ENCODE data around the gene DDX24. TPM values are rescaled to one million over a fixed set of nuclear protein-coding genes. Genes with fewer than 3 reads are reported as not detected.
"Not testable (repeated sequence)": the region's sequence is repeated elsewhere in the genome, so short reads cannot be mapped to it uniquely, and the experiment has no call there.

The DDX24 gene
- total RNA-seq, 1 experiment from 2014 or later: 187 TPM

DNA sequence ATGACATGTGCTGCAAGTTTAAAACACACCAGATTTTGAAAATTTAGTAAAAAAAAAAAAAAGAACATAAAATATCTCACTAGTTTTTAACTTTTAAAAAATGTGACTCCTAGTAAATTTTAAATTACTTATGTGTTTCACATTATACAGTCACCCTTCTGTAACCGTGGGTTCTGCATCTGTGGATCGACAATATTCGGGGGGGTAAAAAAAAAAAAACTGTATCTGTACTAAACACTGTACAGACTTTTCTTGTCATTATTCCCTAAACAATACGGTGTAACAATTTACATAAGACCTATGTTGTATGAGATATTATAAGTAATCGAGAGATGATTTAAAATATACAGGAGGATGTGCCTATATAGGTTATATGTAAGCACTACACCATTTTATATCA lies 3.2 kb downstream of the DDX24 start:
- Histone ChIP-seq H3K36me3 (peaks cover 55% of the 10 kb centered on the region), H3K27me3 (no peaks in the 10 kb centered on the region), H3K9me3 (replicated peaks) (peaks cover 20% of the 10 kb centered on the region), H3K4me3 (no peak overlapping the region), H3K4me1 (peaks cover 6% of the 10 kb centered on the region), H3K27ac (no peak overlapping the region)
- no peak for DNase-seq

DNA sequence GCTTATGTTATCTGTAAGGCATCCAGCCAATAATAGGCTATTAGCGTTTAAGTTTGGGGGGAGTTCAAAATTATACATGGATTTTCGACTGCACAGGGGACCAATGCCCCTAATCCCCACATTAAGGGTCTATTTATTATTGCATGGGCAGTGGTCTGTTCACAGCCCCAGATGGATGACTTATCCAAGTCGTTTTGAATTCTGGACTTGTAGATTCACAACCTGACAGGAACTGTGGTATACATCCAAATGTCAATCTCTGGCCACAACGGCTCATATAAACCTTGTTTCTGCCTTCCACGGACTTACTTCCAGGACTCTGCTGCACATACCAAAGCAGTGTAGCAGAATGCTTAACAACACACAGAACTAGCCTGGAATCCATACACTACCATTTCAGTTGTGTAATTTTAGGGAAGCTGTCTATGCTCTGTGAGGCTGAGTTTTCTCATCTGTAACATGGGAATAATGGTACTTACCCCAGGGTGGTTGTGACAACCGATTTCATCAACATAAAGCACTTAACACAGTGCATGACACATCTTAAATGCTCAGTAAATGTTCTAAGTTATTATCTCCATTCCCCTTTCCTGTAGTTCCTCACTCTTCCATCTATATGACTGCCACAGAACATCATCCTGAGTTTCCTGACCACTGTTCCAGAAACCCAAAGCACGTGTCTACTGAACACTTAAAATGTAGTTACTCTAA lies 3.7 kb downstream of the DDX24 start:
- H3K4me3 ChIP-seq: no peak overlapping the region

DNA sequence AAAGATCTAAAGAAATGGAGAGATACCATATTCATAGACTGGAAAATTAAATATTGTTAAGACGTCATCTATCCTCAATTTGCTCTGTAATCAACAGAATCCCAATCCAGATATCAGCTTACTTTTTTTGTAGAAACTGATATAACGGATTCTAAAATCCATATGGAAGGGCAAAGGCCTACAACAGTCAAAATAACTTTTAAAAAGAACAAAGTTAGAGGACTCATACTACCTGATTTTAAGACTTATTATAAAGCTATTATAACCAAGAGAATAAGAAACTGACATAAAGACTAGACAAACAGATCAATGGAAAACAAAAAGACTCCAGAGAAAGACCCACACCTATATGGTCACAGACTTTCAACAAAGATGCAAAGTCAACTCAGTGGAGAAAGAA lies 6.0 kb downstream of the DDX24 start:
- Histone ChIP-seq H3K27me3 (no peaks in the 10 kb centered on the region), H3K27ac (no peak overlapping the region), H3K36me3 (peaks cover 65% of the 10 kb centered on the region), H3K4me1 (peaks cover 6% of the 10 kb centered on the region), H3K4me3 (no peak overlapping the region), H3K9me3 (replicated peaks) (peaks cover 20% of the 10 kb centered on the region)
- no peak for DNase-seq

More for the DNA sequence above, 3.7 kb downstream of the DDX24 start:
- no peaks in the 10 kb centered on the region for H3K27me3 ChIP-seq
- DNase-seq: no peak
- peaks cover 6% of the 10 kb centered on the region for H3K4me1 ChIP-seq
- H3K9me3 ChIP-seq (replicated peaks): peaks cover 20% of the 10 kb centered on the region
- no peak overlapping the region for H3K27ac ChIP-seq
- peaks cover 58% of the 10 kb centered on the region for H3K36me3 ChIP-seq

DNA sequence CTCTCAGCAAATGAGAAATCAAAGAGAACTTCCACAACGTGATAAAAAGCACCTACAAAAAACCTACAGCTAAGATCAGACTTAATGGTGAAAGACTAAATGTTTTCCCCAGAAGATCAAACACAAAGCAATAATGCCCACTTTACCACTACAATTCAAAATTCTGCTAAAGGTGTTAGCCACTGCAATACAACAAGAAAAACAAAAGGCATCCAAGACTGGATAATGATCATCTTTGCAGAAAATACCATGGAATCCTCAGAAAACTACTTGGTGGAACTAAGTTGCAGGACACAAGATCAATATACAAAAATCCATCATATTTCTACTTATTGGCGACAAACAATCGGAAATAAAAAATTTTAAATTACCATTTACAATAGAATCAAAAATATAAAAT lies 6.5 kb downstream of the DDX24 start:
- DNase-seq: no peak
- Histone ChIP-seq H3K27ac (no peak overlapping the region), H3K27me3 (no peaks in the 10 kb centered on the region), H3K4me1 (peaks cover 2% of the 10 kb centered on the region), H3K36me3 (peaks cover 64% of the 10 kb centered on the region), H3K9me3 (replicated peaks) (peaks cover 20% of the 10 kb centered on the region), H3K4me3 (no peak overlapping the region)

DNA sequence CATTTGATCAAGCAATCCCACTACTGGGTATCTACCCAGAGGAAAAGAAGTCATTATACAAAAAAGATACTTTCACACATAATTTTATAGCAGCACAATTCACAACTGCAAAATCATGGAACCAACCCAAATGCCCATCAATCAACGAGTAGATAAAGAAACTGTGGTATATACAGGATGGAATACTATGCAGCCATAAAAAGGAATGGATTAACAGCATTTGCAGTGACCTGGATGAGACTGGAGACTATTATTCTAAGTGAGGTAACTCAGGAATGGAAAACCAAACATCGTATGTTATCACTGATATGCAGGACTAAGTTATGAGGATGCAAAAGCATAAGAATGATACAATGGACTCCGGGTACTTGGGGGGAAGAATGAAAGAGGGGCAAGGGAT lies 8.9 kb downstream of the DDX24 start:
- not testable (repeated sequence) for DNase-seq, H3K27ac ChIP-seq, H3K27me3 ChIP-seq, H3K4me1 ChIP-seq, H3K4me3 ChIP-seq
- H3K9me3 ChIP-seq (replicated peaks): peaks cover 25% of the 10 kb centered on the region
- peaks cover 42% of the 10 kb centered on the region for H3K36me3 ChIP-seq

DNA sequence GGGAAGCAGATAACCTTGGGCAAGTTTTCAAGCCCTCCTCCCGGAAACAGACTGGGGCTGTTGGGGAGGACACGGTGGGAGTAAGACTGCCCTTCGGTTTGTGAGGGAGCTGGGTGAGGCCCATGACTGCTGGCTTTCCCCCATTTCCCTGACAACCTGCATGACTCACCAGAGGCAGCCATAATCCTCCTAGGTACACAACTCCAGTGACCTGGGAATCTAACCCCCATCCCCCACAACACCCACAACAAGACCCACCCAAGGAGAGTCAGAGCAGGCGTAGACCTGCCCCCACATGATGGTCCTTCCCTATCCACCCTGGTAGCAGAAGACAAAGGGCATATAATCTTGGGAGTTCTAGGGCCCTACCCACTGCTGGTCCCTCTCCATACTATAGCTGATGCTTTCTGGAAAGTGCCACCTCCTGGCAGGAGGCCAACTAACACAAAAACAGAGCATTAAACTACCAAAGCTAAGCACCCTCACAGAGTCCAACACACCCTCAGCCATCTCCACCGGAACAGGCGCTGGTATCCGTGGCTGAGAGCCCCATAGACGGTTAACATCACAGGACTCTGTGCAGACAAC lies 14.8 kb downstream of the DDX24 start:
- peaks cover 15% of the 10 kb centered on the region; the same call in 1 of the 2 replicates for H3K36me3 ChIP-seq
- no peaks in the 10 kb centered on the region for H3K27me3 ChIP-seq
- H3K27ac ChIP-seq: no peak overlapping the region
- H3K4me3 ChIP-seq: no peak overlapping the region
- no peaks in the 10 kb centered on the region for H3K4me1 ChIP-seq
- DNase-seq: no peak
- peaks cover 9% of the 10 kb centered on the region for H3K9me3 ChIP-seq (replicated peaks)

DNA sequence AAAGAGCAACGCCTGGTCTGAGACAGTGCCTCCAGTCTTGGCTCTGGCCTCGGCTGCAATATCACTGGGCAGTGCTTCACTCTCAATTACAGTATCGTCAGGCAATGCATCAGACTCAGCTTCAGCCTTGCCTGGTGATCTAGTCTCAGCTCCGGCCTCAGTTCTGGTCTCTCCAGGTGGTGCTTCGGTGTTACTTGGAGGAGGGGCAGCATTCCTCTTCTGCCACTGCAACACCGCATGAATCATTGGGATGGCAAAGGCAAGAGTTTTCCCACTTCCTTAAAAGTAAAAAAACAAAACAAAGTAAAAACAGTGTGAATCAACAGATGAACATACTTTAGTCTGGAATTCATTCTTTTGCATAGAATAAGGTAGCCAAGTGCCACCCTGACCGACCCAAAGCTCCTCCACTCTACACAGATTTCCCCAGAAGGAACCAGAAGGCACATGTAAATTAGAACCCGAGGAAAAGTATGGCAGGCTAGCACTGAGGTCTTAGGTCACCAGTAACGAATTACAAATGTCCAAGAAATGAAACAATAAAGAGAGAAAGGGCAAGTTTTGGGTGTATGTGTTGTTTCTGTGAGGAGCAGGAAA lies 18.6 kb downstream of the DDX24 start:
- Histone ChIP-seq H3K4me3 (no peak overlapping the region), H3K27ac (no peak overlapping the region), H3K9me3 (replicated peaks) (peaks cover 5% of the 10 kb centered on the region), H3K27me3 (no peaks in the 10 kb centered on the region), H3K4me1 (no peaks in the 10 kb centered on the region), H3K36me3 (peaks cover 46% of the 10 kb centered on the region)
- DNase-seq: no peak

DNA sequence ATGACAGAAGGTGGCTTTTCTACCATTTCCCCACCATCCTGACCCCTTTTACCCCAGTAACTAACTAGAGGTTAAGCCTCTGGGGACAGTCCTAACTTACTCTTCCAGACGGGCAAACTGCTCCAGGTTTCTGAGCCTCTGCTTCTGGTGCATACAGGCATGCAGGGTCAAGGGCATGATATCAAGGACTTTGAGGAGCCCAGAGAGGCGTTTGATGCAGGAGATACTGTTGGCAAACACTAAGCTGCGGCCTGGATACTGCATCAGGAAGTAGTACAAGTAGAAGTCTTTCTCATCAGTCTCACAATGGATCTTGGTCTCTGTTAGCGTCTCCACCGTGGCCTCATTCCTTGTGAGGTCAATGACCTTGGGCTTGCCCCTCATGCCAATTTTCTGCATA lies 21.0 kb downstream of the DDX24 start:
- Histone ChIP-seq H3K27ac (no peak overlapping the region), H3K27me3 (no peaks in the 10 kb centered on the region), H3K36me3 (peaks cover 65% of the 10 kb centered on the region), H3K4me3 (no peak overlapping the region), H3K4me1 (no peaks in the 10 kb centered on the region), H3K9me3 (replicated peaks) (no peaks in the 10 kb centered on the region)
- no peak for DNase-seq

DNA sequence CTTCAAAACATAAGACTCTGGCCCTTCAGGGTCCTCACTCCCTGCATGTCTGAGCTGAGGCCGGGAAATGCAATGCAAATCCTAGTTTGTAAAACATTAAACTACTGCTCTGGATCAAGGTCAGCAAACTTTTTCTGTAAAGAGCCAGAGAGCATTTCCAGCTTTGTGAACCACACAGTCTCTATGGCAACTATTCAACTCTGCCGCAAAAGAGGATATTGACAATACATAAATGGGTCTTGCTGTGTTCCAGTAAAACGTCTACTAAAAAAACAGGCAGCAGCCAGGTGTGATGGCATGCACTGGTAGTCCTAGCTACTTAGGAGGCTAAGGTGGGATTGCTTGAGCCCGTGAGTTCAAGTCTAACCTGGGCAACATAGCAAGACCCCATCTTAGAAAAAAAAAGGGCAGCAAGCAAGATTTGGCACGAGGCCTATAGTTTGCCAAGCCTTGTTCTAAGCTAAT lies 22.3 kb downstream of the DDX24 start:
- Histone ChIP-seq H3K4me3 (no peak overlapping the region), H3K9me3 (replicated peaks) (no peaks in the 10 kb centered on the region), H3K27me3 (no peaks in the 10 kb centered on the region), H3K36me3 (peaks cover 75% of the 10 kb centered on the region), H3K27ac (no peak overlapping the region), H3K4me1 (no peaks in the 10 kb centered on the region)
- no peak for DNase-seq

DNA sequence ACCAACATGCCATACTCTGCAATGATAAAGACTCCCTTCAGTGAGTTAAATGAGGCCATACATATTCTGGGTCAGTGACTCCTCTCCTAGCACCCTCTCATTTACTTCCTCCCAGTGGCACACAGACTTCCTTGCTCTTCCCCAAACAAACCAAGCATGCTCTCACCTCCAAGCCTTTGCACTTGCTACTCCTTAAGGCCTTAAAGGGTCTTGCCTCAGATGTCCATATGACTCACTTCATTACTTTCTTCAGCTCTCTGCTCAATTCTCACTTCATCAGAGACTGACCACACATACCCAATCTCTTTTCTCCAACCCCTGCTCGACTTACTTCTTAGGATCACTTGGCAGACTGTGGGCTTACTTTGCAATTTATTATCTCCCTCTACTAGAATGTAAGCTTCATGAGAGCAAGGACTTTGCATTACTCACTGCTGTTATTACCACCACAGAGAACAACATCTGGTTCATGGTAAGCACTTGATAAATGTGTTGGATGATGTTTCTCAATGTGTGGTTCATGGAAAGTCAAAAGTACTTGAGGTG lies 22.8 kb downstream of the DDX24 start:
- Histone ChIP-seq H3K27me3 (no peaks in the 10 kb centered on the region), H3K4me1 (no peaks in the 10 kb centered on the region), H3K36me3 (peaks cover 78% of the 10 kb centered on the region), H3K9me3 (replicated peaks) (no peaks in the 10 kb centered on the region), H3K27ac (no peak overlapping the region), H3K4me3 (no peak overlapping the region)
- DNase-seq: no peak

DNA sequence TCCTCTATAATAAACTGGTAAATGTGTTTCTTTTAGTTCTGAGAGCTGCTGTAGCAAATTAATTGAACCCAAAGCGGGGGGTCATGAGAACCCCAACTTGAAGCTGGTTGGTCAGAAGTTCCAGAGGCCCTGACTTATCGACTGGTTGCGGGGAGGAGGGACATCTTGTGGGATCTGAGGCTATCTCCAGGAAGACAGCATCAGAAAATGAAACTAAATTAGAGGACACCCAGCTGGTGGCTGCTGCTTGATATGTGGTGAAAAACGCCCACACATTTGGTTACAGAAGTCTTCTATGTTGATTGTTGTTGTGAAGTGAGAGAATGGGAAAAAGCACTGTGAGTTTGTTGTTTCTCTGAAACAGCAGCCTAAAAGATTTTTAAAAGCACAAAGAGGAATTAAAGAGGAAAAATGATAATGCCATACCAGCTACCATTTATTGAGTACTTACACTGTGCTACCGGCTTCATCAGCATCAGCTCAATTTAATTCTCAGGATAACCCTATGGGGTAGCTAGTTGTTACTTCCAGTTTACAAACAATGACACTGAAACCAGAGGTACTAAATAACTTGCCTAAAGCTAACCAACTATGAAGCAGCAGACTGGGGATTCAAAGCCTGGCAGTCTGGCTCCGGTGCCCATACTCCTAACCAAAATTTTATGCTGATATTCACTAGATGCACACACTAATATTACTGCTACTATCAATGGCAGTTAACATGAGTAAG lies 24.3 kb downstream of the DDX24 start:
- Histone ChIP-seq H3K4me1 (no peaks in the 10 kb centered on the region), H3K27me3 (no peaks in the 10 kb centered on the region), H3K36me3 (peaks cover 82% of the 10 kb centered on the region), H3K4me3 (no peak overlapping the region), H3K9me3 (replicated peaks) (no peaks in the 10 kb centered on the region), H3K27ac (no peak overlapping the region)
- no peak for DNase-seq

DNA sequence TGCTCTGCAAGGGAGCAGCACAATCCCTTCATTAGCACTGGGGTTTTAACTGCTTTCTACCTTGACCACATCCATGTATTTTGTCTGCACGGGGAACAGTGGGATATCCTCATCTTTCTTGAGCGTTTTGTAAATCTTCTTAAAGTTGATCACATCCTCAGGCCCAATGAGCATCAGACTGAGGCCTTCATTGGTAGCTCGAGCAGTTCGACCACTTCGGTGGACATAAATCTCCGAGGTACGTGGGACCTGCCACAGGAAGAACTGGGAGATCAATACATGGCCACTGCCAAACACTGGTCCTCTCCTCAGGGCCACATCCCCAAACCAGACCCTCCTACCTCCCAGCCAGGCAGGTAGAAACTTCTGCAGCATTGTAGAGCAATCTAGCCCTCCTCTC lies 26.1 kb downstream of the DDX24 start:
- H3K36me3 ChIP-seq: peaks cover 80% of the 10 kb centered on the region
- no peaks in the 10 kb centered on the region for H3K27me3 ChIP-seq
- no peaks in the 10 kb centered on the region for H3K9me3 ChIP-seq (replicated peaks)
- H3K27ac ChIP-seq: no peak overlapping the region
- H3K4me1 ChIP-seq: no peaks in the 10 kb centered on the region
- no peak overlapping the region for H3K4me3 ChIP-seq
- DNase-seq: no peak

DNA sequence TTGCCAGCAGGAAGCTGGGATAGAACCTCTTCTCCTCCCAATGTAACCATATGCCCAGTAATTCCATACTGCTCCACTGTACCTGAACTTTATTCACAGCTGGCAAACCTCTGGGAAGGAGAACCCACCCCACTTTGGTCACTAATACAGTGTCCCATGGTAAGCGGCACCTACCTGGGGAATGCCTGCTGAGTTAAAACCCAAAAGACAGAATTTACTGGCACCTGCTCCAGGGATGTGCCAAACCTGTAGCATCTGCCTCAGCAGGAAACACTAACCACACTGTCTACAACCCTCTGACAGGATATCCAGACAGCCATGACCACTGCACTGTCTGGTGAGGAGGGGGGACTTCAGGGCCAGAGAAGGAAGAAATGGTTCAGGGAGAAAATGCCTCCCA lies 26.6 kb downstream of the DDX24 start:
- H3K4me1 ChIP-seq: no peaks in the 10 kb centered on the region
- H3K9me3 ChIP-seq (replicated peaks): no peaks in the 10 kb centered on the region
- peaks cover 80% of the 10 kb centered on the region for H3K36me3 ChIP-seq
- DNase-seq: no peak
- H3K27ac ChIP-seq: no peak overlapping the region
- H3K27me3 ChIP-seq: no peaks in the 10 kb centered on the region
- H3K4me3 ChIP-seq: no peak overlapping the region

DNA sequence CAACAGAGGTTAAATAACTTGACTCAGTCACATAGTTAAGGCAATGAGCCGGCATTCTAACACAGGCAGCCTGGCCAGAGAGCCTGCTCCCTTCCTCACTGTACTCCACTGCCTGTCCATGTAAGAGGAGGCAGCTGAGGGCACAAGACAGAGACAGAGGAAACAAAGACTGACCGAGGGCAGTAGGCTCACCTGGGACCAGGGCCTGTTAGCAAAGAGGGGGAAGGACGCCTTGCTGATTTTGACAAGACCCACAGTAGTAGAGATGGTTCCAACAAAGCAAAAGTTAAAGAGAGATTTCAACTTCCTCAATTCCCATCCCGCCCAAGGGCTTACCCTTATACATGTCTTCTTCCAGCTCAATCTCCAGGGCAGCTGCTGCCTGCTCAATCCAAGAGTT lies 28.3 kb downstream of the DDX24 start:
- no peak overlapping the region for H3K27ac ChIP-seq
- H3K4me1 ChIP-seq: no peaks in the 10 kb centered on the region
- H3K27me3 ChIP-seq: no peaks in the 10 kb centered on the region
- H3K9me3 ChIP-seq (replicated peaks): no peaks in the 10 kb centered on the region
- DNase-seq: no peak
- H3K4me3 ChIP-seq: no peak overlapping the region
- H3K36me3 ChIP-seq: peaks cover 84% of the 10 kb centered on the region

DNA sequence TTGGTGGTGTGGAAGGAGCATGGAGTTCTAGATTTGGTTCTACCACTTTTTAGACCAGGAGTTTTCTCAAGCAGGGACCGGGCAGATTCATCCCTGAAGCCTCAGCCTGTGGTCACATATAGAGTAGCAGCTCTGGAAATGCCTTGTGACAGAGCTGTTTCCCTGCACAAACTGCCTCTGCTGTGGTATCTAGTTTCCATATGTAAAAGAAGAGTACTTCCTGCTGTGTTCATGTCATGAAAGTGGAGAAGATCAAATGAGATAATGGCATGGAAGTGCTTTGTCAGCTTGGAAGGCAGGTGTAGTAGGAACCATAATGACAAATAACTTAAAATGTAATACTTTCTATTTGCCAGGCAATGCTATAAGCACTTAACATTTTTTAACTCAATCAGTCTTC lies 28.8 kb downstream of the DDX24 start:
- Histone ChIP-seq H3K36me3 (peaks cover 82% of the 10 kb centered on the region), H3K27me3 (no peaks in the 10 kb centered on the region), H3K9me3 (replicated peaks) (no peaks in the 10 kb centered on the region), H3K27ac (no peak overlapping the region), H3K4me1 (no peaks in the 10 kb centered on the region), H3K4me3 (no peak overlapping the region)
- DNase-seq: no peak

Data from SJCRH30 (cell line).